ENCODE measurements around the gene SLC44A4. TPM values are rescaled to one million over a fixed set of nuclear protein-coding genes. Genes with fewer than 3 reads are reported as not detected.
A peak's percentile ranks its signal among the peaks of the same experiment; 100 is the strongest.
"Not testable (repeated sequence)": the region's sequence is repeated elsewhere in the genome, so short reads cannot be mapped to it uniquely, and the experiment has no call there.

Gene SLC44A4
- total RNA-seq, 1 donor from 2014 or later, result 53.7 TPM

DNA sequence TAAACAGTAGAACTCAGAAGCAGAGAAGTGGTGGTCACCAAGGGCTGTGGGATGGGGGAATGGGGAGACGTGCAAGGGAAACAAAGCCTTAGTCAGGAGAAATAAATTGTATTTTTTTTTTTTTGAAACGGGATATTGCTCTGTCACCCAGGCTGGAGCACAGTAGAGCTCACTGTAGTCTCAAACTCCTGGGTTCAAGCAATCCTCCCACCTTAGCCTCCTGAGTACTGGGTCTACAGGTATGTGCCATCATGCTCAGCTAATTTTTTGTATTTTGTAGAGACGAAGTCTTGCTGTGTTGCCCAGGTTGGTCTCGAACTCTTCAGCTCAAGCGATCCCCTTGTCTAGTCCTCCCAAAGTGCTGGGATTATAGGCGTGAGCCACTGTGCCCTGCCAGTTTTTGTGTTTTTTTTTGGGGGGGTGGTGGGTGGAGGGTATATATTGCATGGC is 47.9 kb downstream of the SLC44A4 start:
- Histone ChIP-seq H3K4me3 (peak overlapping the region; percentile 74), H3K9me3 (no peaks in the 10 kb centered on the region), H3K27me3 (ENCODE audit: low read depth) (no peaks in the 10 kb centered on the region), H3K36me3 (peaks cover 3% of the 10 kb centered on the region), H3K4me1 (peaks cover 50% of the 10 kb centered on the region), H3K27ac (peak overlapping the region; percentile 96)
- TF ChIP-seq, protein P1, sequence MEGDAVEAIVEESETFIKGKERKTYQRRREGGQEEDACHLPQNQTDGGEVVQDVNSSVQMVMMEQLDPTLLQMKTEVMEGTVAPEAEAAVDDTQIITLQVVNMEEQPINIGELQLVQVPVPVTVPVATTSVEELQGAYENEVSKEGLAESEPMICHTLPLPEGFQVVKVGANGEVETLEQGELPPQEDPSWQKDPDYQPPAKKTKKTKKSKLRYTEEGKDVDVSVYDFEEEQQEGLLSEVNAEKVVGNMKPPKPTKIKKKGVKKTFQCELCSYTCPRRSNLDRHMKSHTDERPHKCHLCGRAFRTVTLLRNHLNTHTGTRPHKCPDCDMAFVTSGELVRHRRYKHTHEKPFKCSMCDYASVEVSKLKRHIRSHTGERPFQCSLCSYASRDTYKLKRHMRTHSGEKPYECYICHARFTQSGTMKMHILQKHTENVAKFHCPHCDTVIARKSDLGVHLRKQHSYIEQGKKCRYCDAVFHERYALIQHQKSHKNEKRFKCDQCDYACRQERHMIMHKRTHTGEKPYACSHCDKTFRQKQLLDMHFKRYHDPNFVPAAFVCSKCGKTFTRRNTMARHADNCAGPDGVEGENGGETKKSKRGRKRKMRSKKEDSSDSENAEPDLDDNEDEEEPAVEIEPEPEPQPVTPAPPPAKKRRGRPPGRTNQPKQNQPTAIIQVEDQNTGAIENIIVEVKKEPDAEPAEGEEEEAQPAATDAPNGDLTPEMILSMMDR (IDR thresholded peaks at IDR 0.05), result no peak
- intact Hi-C loops (cut with DNase I), result loop anchor here (10.0 kb wide), 1 partner anchor 96 kb away; the partner anchor contains the start of gene CLIC1
- ATAC-seq (no peak), DNase-seq (peak; percentile 0)

DNA sequence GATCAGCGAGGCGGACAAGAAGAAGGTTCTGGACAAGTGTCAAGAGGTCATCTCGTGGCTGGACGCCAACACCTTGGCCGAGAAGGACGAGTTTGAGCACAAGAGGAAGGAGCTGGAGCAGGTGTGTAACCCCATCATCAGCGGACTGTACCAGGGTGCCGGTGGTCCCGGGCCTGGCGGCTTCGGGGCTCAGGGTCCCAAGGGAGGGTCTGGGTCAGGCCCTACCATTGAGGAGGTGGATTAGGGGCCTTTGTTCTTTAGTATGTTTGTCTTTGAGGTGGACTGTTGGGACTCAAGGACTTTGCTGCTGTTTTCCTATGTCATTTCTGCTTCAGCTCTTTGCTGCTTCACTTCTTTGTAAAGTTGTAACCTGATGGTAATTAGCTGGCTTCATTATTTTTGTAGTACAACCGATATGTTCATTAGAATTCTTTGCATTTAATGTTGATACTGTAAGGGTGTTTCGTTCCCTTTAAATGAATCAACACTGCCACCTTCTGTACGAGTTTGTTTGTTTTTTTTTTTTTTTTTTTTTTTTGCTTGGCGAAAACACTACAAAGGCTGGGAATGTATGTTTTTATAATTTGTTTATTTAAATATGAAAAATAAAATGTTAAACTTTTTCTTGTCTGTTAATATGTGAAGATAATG is 49.0 kb downstream of the SLC44A4 start:
- Histone ChIP-seq H3K27me3 (ENCODE audit: low read depth) (no peaks in the 10 kb centered on the region), H3K4me1 (peaks cover 52% of the 10 kb centered on the region), H3K27ac (peak overlapping the region; percentile 96), H3K4me3 (peak overlapping the region; percentile 74), H3K9me3 (no peaks in the 10 kb centered on the region), H3K36me3 (peaks cover 3% of the 10 kb centered on the region)
- peak; percentile 39 for DNase-seq
- TF ChIP-seq, protein P1 (IDR thresholded peaks at IDR 0.05), result peak; percentile 45
- intact Hi-C loops (cut with DNase I), result loop anchor here (10.0 kb wide), 1 partner anchor 95 kb away; the partner anchor contains the start of gene CLIC1
- no peak for ATAC-seq

DNA sequence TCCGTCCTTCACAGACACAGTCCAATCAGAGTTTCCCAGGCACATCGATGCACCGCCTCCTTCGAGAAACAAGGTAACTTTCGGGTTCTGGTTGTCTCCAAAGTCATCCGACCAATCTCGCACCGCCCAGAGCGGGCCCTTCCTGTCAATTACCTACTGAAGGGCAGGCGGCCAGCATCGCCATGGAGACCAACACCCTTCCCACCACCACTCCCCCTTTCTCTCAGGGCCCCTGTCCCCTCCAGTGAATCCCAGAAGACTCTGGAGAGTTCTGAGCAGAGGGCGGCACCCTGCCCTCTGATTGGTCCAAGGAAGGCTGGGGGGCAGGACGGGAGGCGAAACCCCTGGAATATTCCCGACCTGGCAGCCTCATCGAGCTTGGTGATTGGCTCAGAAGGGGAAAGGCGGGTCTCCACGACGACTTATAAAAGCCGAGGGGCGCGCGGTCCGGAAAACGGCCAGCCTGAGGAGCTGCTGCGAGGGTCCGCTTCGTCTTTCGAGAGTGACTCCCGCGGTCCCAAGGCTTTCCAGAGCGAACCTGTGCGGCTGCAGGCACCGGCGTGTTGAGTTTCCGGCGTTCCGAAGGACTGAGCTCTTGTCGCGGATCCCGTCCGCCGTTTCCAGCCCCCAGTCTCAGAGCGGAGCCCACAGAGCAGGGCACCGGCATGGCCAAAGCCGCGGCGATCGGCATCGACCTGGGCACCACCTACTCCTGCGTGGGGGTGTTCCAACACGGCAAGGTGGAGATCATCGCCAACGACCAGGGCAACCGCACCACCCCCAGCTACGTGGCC is 51.3 kb downstream of the SLC44A4 start, which contains the start of gene HSPA1B:
TSS of gene HSPA1B (plus strand) at position 453 of the 794 bp plus-strand sequence. CDS start at position 666, 213 bp downstream.
- TF ChIP-seq, protein P1 (IDR thresholded peaks at IDR 0.05), result no peak
- Histone ChIP-seq H3K27me3 (ENCODE audit: low read depth) (no peaks in the 10 kb centered on the region), H3K4me1 (peaks cover 59% of the 10 kb centered on the region), H3K4me3 (peak within 1 kb of the TSS; percentile 69), H3K27ac (peak within 1 kb of the TSS; percentile 92), H3K36me3 (peaks cover 3% of the 10 kb centered on the region), H3K9me3 (no peaks in the 10 kb centered on the region)
- ATAC-seq, result peak; percentile 92 to 96
- peak; percentile 99 for DNase-seq
- intact Hi-C loops (cut with DNase I), result no loop called here

DNA sequence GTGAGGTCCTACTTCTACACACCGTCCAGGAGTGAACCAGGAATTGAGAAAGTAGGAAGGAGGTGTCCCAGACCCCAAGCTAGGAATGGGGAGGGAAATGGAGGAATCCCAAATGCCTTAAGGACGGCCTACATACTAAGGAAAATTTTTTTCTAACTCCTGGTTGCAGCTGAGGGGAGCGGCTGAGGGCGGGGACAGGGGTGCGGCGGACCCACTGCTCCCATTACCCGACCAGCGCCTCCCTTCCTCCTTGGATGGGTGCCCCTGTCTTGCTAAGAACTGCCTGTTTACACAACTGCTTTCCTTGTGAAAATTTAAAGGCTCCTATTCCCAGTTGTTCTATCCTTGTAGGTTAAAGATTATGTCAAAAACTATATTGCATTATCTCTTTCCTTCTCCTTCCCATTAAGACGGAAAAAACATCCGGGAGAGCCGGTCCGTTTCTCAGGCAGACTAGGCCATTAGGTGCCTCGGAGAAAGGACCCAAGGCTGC is 52.0 kb downstream of the SLC44A4 start:
- Histone ChIP-seq H3K4me3 (peak overlapping the region; percentile 69), H3K36me3 (peaks cover 3% of the 10 kb centered on the region), H3K9me3 (no peaks in the 10 kb centered on the region), H3K4me1 (peaks cover 59% of the 10 kb centered on the region), H3K27ac (peak overlapping the region; percentile 92), H3K27me3 (ENCODE audit: low read depth) (no peaks in the 10 kb centered on the region)
- ATAC-seq (peak; percentile 64 to 65), DNase-seq (peak; percentile 91)
- TF ChIP-seq, protein P1 (IDR thresholded peaks at IDR 0.05), result no peak
- intact Hi-C loops (cut with DNase I), result no loop called here

DNA sequence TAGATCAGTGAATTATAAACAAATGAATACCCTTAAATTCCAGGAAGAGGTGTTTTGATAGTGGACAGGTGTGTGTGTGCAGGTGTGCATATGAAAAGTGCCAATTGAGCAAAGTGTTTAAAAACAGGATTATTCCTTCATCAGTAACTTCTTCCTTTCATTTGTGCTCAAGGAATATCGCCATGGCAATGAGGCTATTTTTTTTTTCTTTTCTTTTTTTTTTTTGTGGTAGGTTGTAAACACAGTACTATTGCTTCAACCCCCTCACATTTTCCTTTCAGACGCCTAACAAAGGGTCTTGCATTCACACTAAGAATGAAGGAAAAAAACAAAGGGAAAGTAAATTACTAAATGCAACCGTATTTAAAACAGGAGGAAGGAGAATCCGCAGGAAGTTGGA is 53.2 kb downstream of the SLC44A4 start:
- ATAC-seq, result no peak
- H3K4me1 ChIP-seq, result peaks cover 56% of the 10 kb centered on the region
- no peak overlapping the region for H3K4me3 ChIP-seq
- DNase-seq, result no peak
- H3K9me3 ChIP-seq, result no peaks in the 10 kb centered on the region
- H3K36me3 ChIP-seq, result no peaks in the 10 kb centered on the region
- H3K27me3 ChIP-seq (ENCODE audit: low read depth), result no peaks in the 10 kb centered on the region
- TF ChIP-seq, protein P1 (IDR thresholded peaks at IDR 0.05), result no peak
- H3K27ac ChIP-seq, result peak overlapping the region; percentile 92
- intact Hi-C loops (cut with DNase I), result no loop called here

DNA sequence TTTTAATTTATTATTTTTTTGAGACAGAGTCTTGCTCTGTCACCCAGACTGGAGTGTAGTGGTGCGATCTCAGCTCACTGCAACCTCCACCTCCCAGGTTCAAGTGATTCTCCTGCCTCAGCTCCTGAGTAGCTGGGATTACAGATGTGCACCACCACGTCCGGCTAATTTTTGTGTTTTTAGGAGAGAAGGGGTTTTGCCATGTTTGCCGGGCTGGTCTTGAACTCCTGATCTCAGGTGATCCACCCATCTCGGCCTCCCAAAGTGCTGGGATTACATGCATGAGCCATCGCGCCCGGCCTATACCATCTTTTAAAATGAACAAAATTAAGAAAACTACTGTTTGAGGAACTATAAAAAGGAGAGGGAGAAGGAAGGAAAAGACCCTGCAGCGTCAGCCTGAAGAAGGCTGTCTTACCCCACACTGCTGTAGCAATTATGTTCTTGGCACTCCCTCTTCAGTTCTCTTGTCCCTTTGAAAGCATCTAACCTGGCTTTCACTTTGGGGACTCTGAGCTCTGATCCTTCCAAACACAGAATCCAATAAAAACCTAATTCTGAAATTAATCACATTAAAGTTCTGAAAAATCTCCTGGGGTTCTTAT is 55.1 kb downstream of the SLC44A4 start:
- peaks cover 73% of the 10 kb centered on the region for H3K4me1 ChIP-seq
- H3K27me3 ChIP-seq (ENCODE audit: low read depth); H3K36me3 ChIP-seq; H3K9me3 ChIP-seq; ATAC-seq; intact Hi-C loops (cut with DNase I); DNase-seq: not testable (repeated sequence)
- peak overlapping the region; percentile 97 for H3K27ac ChIP-seq
- H3K4me3 ChIP-seq, result peak overlapping the region; percentile 69
